Measurements from ENCODE around the gene NPAS3. TPM values are rescaled to one million over a fixed set of nuclear protein-coding genes. Genes with fewer than 3 reads are reported as not detected.

NPAS3 gene
- total and polyA plus RNA-seq, 7 donors = 0.36 to 6.4 (median 4.6) TPM; not detected in 2

DNA sequence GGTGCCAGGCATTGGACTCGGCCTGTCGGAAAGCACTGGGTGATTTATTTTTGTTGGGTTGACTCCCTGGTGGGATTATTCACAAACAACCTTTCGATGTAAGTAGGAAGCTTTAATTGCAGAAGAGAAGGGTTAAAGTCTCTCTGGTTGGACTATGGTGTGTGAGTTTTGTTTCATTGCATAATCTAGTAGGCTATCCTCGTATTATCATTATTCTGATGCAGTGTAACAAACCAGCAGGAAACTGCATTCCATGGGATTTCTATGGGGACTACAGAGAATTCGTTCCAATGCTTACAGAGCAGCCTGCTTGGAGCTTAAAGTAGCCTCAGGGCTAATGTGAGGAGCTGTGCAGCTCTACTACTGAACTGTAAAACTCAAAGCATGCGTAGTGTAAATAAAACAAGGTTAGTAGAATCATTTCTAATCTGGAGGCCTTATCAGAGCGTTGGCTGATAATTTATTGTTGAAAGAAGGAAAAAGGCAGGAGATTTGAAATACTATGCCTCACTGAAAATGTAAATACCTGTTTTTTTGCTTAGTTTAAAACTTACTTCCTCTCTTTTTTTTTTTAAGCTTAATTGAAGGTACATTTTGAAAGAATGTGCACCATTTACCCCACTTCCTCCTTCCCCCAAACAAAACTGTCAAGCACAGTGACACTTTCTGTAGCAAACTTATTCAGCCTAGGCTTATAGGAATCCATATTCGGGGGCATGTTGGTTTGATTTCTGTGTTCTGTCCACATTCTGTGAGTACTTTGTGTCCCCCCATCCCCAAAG, 226.7 kb downstream of the NPAS3 start:
- TF ChIP-seq POLR2AphosphoS5 (IDR thresholded peaks at IDR 0.05) = no peak
- no peak for TF ChIP-seq POLR2A (IDR thresholded peaks at IDR 0.05)
- TF ChIP-seq, protein P1, sequence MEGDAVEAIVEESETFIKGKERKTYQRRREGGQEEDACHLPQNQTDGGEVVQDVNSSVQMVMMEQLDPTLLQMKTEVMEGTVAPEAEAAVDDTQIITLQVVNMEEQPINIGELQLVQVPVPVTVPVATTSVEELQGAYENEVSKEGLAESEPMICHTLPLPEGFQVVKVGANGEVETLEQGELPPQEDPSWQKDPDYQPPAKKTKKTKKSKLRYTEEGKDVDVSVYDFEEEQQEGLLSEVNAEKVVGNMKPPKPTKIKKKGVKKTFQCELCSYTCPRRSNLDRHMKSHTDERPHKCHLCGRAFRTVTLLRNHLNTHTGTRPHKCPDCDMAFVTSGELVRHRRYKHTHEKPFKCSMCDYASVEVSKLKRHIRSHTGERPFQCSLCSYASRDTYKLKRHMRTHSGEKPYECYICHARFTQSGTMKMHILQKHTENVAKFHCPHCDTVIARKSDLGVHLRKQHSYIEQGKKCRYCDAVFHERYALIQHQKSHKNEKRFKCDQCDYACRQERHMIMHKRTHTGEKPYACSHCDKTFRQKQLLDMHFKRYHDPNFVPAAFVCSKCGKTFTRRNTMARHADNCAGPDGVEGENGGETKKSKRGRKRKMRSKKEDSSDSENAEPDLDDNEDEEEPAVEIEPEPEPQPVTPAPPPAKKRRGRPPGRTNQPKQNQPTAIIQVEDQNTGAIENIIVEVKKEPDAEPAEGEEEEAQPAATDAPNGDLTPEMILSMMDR (IDR thresholded peaks at IDR 0.05) = no peak
- TF ChIP-seq EP300 (IDR thresholded peaks at IDR 0.05) = no peak

DNA sequence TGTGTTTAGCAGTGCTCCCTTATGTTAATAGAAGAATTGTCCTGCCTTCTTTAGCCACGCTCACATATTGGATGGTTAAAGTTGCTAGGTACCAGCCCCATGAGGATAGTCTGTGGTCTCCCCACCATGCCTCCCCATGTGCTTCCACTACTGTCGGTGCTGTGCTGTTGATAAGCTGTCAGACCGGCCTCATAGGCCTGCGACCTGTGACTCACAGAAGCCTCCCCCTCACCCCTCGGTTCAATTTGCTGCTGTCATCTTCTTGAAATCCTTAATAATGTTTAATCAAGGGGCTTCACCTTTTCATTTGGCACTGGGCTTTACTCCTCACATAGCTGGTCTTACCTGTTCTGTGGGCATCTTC, 227.2 kb downstream of the NPAS3 start:
- Histone ChIP-seq H3K27ac (no peak overlapping the region), H3K4me1 (peaks cover 0 to 6% (median 3%) of the 10 kb centered on the region in 4 donors), H3K27me3 (no peaks in the 10 kb centered on the region), H3K36me3 (no peaks in the 10 kb centered on the region), H3K9me3 (no peaks in the 10 kb centered on the region), H3K4me3 (no peak overlapping the region)
- TF ChIP-seq EP300 (IDR thresholded peaks at IDR 0.05) (no peak), POLR2AphosphoS5 (IDR thresholded peaks at IDR 0.05) (no peak), POLR2A (IDR thresholded peaks at IDR 0.05) (no peak)
- TF ChIP-seq, protein P1 (IDR thresholded peaks at IDR 0.05) = no peak
- no peak for DNase-seq
- intact Hi-C loops (cut with DNase I) = no loop called here
- WGBS, 2 donors = 86 to 95% methylated on average over 5 of the region's 5 CpGs

More for the DNA sequence above, 226.7 kb downstream of the NPAS3 start:
- Histone ChIP-seq H3K27me3 (no peaks in the 10 kb centered on the region), H3K9me3 (no peaks in the 10 kb centered on the region), H3K4me3 (no peak overlapping the region), H3K36me3 (no peaks in the 10 kb centered on the region), H3K4me1 (peaks cover 0 to 6% (median 3%) of the 10 kb centered on the region in 4 donors), H3K27ac (no peak overlapping the region)
- WGBS, 2 donors = 55 to 79% methylated on average over 8 of the region's 8 CpGs
- DNase-seq = no peak
- intact Hi-C loops (cut with DNase I) = no loop called here

DNA sequence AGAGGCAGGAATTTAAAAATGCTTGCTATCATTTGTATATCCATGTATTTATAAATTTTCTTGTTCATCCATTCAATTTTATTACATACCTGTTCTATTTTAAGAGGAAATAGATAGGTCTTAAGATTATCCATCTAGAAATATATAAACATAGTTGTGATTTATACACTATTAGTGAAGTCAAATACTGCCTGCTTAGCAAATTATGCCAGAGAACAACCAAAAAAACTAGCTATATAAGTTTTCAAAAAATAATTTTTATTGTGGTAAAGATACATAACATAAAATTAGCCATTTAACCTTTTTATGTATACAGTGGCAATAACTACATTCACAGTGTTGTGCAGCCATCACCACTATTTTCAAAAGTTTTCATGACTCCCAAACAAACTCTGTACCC, 237.3 kb downstream of the NPAS3 start:
- no peak overlapping the region for H3K27ac ChIP-seq
- no peaks in the 10 kb centered on the region for H3K9me3 ChIP-seq
- intact Hi-C loops (cut with DNase I) = no loop called here
- TF ChIP-seq POLR2A (IDR thresholded peaks at IDR 0.05) (no peak), POLR2AphosphoS5 (IDR thresholded peaks at IDR 0.05) (no peak), EP300 (IDR thresholded peaks at IDR 0.05) (no peak)
- TF ChIP-seq, protein P1 (IDR thresholded peaks at IDR 0.05) = no peak
- no peaks in the 10 kb centered on the region for H3K27me3 ChIP-seq
- H3K4me3 ChIP-seq = no peak overlapping the region
- no peaks in the 10 kb centered on the region for H3K4me1 ChIP-seq
- no peaks in the 10 kb centered on the region for H3K36me3 ChIP-seq
- no peak for DNase-seq

DNA sequence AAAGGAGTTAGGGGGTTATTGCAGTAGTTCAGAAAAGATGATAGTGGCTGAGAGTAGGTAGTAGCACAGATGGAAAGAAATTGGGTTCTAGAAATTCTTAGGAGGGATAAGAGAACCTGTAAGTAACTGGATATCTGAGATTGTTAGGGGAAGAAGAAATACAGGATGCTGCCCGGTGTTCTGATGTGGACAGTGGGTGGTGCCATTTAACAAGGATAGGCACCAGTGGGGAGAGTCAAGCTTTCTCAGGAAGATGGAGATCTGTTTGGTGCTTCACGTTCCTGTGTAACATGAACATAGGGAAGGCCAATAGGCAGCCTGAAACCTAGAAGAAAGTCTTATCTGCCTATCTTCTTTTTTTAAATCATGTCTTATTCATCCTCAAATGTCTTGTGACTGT, 245.9 kb downstream of the NPAS3 start:
- Histone ChIP-seq H3K9me3 (no peaks in the 10 kb centered on the region), H3K4me3 (no peak overlapping the region), H3K27ac (no peak overlapping the region), H3K4me1 (no peaks in the 10 kb centered on the region), H3K27me3 (no peaks in the 10 kb centered on the region), H3K36me3 (no peaks in the 10 kb centered on the region)
- DNase-seq = no peak
- whole genome bisulfite sequencing, 2 donors = 20 to 59% methylated on average over 2 of the region's 2 CpGs
- intact Hi-C loops (cut with DNase I) = no loop called here
- TF ChIP-seq EP300 (IDR thresholded peaks at IDR 0.05) (no peak), POLR2AphosphoS5 (IDR thresholded peaks at IDR 0.05) (no peak), POLR2A (IDR thresholded peaks at IDR 0.05) (no peak)
- TF ChIP-seq, protein P1 (IDR thresholded peaks at IDR 0.05) = no peak

DNA sequence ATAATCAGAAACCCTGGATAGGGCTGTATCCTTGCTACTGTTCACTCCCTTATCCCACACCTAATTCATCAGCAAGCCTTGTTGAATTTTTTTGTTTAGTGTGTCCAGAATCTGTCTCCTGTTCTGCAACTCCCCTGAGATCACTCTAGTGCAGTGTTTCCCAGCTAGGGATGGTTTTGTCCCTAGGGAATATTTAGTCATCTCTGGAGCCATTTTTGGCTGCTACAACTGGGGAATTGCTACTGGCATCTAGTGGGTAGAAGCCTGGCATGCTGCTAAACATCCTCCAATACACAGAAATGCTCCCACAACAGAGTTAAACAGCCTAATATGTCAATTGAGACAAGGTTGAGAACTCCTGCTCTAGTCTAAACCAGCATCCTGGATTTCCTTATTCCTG, 248.0 kb downstream of the NPAS3 start:
- Histone ChIP-seq H3K9me3 (no peaks in the 10 kb centered on the region), H3K27me3 (no peaks in the 10 kb centered on the region), H3K36me3 (no peaks in the 10 kb centered on the region), H3K27ac (no peak overlapping the region), H3K4me3 (no peak overlapping the region), H3K4me1 (no peaks in the 10 kb centered on the region)
- no peak for DNase-seq
- no peak for TF ChIP-seq POLR2AphosphoS5 (IDR thresholded peaks at IDR 0.05)
- TF ChIP-seq EP300 (IDR thresholded peaks at IDR 0.05) = no peak
- TF ChIP-seq, protein P1 (IDR thresholded peaks at IDR 0.05) = no peak
- TF ChIP-seq POLR2A (IDR thresholded peaks at IDR 0.05) = no peak
- intact Hi-C loops (cut with DNase I) = no loop called here

Measured in sigmoid colon (tissue), 7 donors.